HG03095 (cell line): ENCODE data around the gene BCAS2.

Experiments
- ATAC-seq: cut with Tn5 transposase; IDR thresholded peaks from one replicate; pipeline ENCODE4 v1.9.1; 2021; ENCODE audit warnings: moderate library complexity; ENCODE audit not compliant: unreplicated experiment

Gene BCAS2

GRCh38 chr1:114559356-114559755 lies 22.1 kb downstream of the BCAS2 start:
- peak; percentile 62 for ATAC-seq

- ATAC-seq: no peak
Measured at GRCh38 chr1:114558544-114558943, 22.9 kb downstream of the BCAS2 start.

- ATAC-seq: no peak
Measured at GRCh38 chr1:114554577-114554976, 26.8 kb downstream of the BCAS2 start.

- no peak for ATAC-seq
Measured at GRCh38 chr1:114552106-114552639, 29.2 kb downstream of the BCAS2 start.

GRCh38 chr1:114551400-114551799 lies 30.0 kb downstream of the BCAS2 start:
- ATAC-seq: no peak

GRCh38 chr1:114550336-114550735 lies 31.1 kb downstream of the BCAS2 start:
- no peak for ATAC-seq

- ATAC-seq: no peak
Measured at GRCh38 chr1:114549137-114549536, 32.3 kb downstream of the BCAS2 start.

GRCh38 chr1:114547076-114547475 lies 34.3 kb downstream of the BCAS2 start:
- ATAC-seq: no peak

- no peak for ATAC-seq
Measured at GRCh38 chr1:114545796-114546195, 35.6 kb downstream of the BCAS2 start.

GRCh38 chr1:114545315-114545714 lies 36.1 kb downstream of the BCAS2 start:
- ATAC-seq: no peak

GRCh38 chr1:114540821-114541220 lies 40.6 kb downstream of the BCAS2 start:
- no peak for ATAC-seq

GRCh38 chr1:114540272-114540671 lies 41.1 kb downstream of the BCAS2 start:
- no peak for ATAC-seq

- ATAC-seq: no peak
Measured at GRCh38 chr1:114536043-114536442, 45.4 kb downstream of the BCAS2 start.

GRCh38 chr1:114535401-114535800 lies 46.0 kb downstream of the BCAS2 start:
- ATAC-seq: no peak

- ATAC-seq: no peak
Measured at GRCh38 chr1:114531094-114531493, 50.3 kb downstream of the BCAS2 start.

GRCh38 chr1:114530224-114530623 lies 51.2 kb downstream of the BCAS2 start:
- ATAC-seq: no peak

GRCh38 chr1:114524944-114525343 lies 56.5 kb downstream of the BCAS2 start:
- no peak for ATAC-seq

GRCh38 chr1:114522264-114522575 lies 59.2 kb downstream of the BCAS2 start:
- ATAC-seq: no peak

GRCh38 chr1:114521396-114522263 lies 59.8 kb downstream of the BCAS2 start:
- ATAC-seq: no peak
